Stimulated activated CD4-positive, alpha-beta T cell treated with anti-CD3 and anti-CD28 coated beads, Interleukin-4, amount 100 ng/mL, for 4 hours (primary cell): ENCODE results near the gene QTRT2.

ENCODE experiments used
- DNase-seq, 2 experiments: peaks; one replicate each; pipeline ENCODE4 v3.0.0-alpha.2; 2020

QTRT2 gene

GRCh38 chr3:114127517-114127916, 71.0 kb downstream of the QTRT2 start:
- DNase-seq = no peak

- no peak for DNase-seq
These were observed 71.7 kb downstream of the QTRT2 start for GRCh38 chr3:114128231-114128630.

DNA sequence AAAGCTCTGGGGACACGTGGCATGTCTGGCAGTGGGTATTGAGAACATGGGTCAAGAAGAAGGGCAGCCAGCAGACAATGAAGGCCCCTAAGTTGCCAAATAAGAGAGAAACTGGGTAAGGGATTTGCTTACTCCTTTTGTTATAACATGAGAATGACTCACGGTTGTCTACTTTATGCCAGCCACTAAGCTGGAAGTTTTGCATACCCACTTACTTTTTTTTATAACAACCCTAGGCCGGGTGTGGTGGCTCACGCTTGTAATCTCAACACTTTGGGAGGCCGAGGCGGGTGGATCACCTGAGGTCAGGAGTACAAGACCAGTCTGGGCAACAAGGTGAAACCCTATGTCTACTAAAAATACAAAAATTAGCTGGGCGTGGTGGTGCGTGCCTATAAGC, 72.3 kb downstream of the QTRT2 start:
- DNase-seq = no peak

- DNase-seq = no peak
These were observed 76.0 kb downstream of the QTRT2 start for GRCh38 chr3:114132500-114132899.

DNA sequence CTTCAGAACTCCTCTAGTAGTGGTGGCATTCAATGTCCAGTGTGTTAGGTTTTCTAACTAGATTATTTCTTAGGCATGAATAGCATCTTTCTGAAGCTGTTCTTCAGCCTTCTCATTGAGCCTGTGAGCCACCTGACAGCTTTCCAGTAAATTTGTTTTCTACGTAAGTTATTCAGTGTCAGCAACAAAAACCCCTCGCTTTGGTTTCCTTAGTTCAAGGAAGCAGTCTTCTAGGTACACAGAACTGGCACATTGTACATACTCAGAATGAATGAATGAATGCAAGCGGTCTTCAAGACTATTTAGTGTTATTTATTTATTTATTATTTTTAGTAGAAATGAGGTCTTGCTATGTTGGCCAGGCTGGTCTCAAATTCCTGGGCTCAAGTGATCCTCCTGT, 77.4 kb downstream of the QTRT2 start:
- no peak for DNase-seq
